Loucy (cell line): ENCODE results near the gene FAM124A.

Experiments
- H2AFZ ChIP-seq: fragments of 200-600 bp; sonication (generic); 2 replicates; pipeline ENCODE4 v1.6.0; 2016; ENCODE audit warnings: antibody characterized with exemption, mild to moderate bottlenecking, low read length, moderate library complexity
- H3F3A ChIP-seq: fragments of 200-600 bp; 2 replicates; pipeline ENCODE4 v1.6.0; 2016; ENCODE audit warnings: antibody characterized with exemption, low read depth, mild to moderate bottlenecking
- H3K27me3 ChIP-seq: fragments of 200-600 bp; sonication (generic); 2 replicates; pipeline ENCODE4 v1.6.1; 2014; ENCODE audit warnings: low read length, mild to moderate bottlenecking; ENCODE audit not compliant: insufficient read depth, poor library complexity, severe bottlenecking
- H3K36me3 ChIP-seq: fragments of 200-600 bp; sonication (generic); 2 replicates; pipeline ENCODE4 v1.6.1; 2016; ENCODE audit warnings: low read length; ENCODE audit not compliant: insufficient read depth
- H3K4me1 ChIP-seq: fragments of 200-600 bp; sonication (generic); 2 replicates; pipeline ENCODE4 v1.5.1; 2014; ENCODE audit warnings: low read length, mild to moderate bottlenecking; ENCODE audit not compliant: insufficient read depth, poor library complexity, severe bottlenecking
- H3K4me2 ChIP-seq: fragments of 200-600 bp; sonication (generic); 2 replicates; pipeline ENCODE4 v1.6.0; 2014; ENCODE audit warnings: antibody characterized with exemption, low read length, low read depth, mild to moderate bottlenecking; ENCODE audit not compliant: poor library complexity, severe bottlenecking
- H3K4me3 ChIP-seq: fragments of 200-600 bp; sonication (generic); 2 replicates; pipeline ENCODE4 v1.5.1; 2014; ENCODE audit warnings: low read length, mild to moderate bottlenecking, mixed read lengths; ENCODE audit not compliant: poor library complexity, severe bottlenecking
- H3K79me2 ChIP-seq: fragments of 200-600 bp; sonication (generic); 2 replicates; pipeline ENCODE4 v1.6.1; 2014; ENCODE audit warnings: low read length; ENCODE audit not compliant: insufficient read depth
- H3K9ac ChIP-seq: fragments of 200-600 bp; sonication (generic); 2 replicates; pipeline ENCODE4 v1.6.0; 2014; ENCODE audit warnings: mild to moderate bottlenecking, low read depth, low read length, moderate library complexity; ENCODE audit not compliant: poor library complexity, severe bottlenecking
- H3K9me2 ChIP-seq: fragments of 200-600 bp; sonication (generic); replicated peaks from 2 replicates; pipeline ENCODE4 v1.6.1; 2016; ENCODE audit warnings: low read depth, low read length, mixed read lengths
- H3K9me3 ChIP-seq: fragments of 200-600 bp; sonication (generic); 2 replicates; pipeline ENCODE4 v1.6.1; 2014; ENCODE audit warnings: mild to moderate bottlenecking, antibody characterized with exemption, low read length, low read depth; ENCODE audit not compliant: insufficient read depth
- H4K20me1 ChIP-seq: fragments of 200-600 bp; sonication (generic); 2 replicates; pipeline ENCODE4 v1.6.0; 2014; ENCODE audit warnings: antibody characterized with exemption, low read length, mild to moderate bottlenecking; ENCODE audit not compliant: insufficient read depth, poor library complexity, severe bottlenecking
- CTCF ChIP-seq: fragments of 200-600 bp; sonication (generic); conservative IDR thresholded peaks from 2 replicates; pipeline ENCODE4 v1.5.1; 2014; ENCODE audit warnings: mild to moderate bottlenecking, antibody characterized with exemption, low read length
- EZH2phosphoT487 ChIP-seq: fragments of 200-600 bp; IDR thresholded peaks from 2 replicates; pipeline ENCODE4 v1.6.1; 2018; ENCODE audit warnings: antibody characterized with exemption, mild to moderate bottlenecking, moderate library complexity, borderline replicate concordance

The FAM124A gene

GRCh38 chr13:51277928-51278327 is 55.7 kb downstream of the FAM124A start:
- TF ChIP-seq CTCF (no peak), EZH2phosphoT487 (no peak)
- Histone ChIP-seq H3K4me1 (no peaks in the 10 kb centered on the region), H3K9me2 (no peaks in the 10 kb centered on the region), H3K36me3 (no peaks in the 10 kb centered on the region), H3K27me3 (no peaks in the 10 kb centered on the region), H3K4me2 (no peak overlapping the region), H3K79me2 (no peaks in the 10 kb centered on the region), H3F3A (no peaks in the 10 kb centered on the region), H3K4me3 (no peak overlapping the region), H2AFZ (no peak overlapping the region), H4K20me1 (no peaks in the 10 kb centered on the region), H3K9ac (no peak overlapping the region), H3K9me3 (no peaks in the 10 kb centered on the region)

- H3K4me1 ChIP-seq: no peaks in the 10 kb centered on the region
- no peak overlapping the region for H3K4me2 ChIP-seq
- H3K27me3 ChIP-seq: no peaks in the 10 kb centered on the region
- H3K36me3 ChIP-seq: no peaks in the 10 kb centered on the region
- H3K9me2 ChIP-seq: no peaks in the 10 kb centered on the region
- H3F3A ChIP-seq: no peaks in the 10 kb centered on the region
- H3K9ac ChIP-seq: no peak overlapping the region
- H3K9me3 ChIP-seq: no peaks in the 10 kb centered on the region
- no peaks in the 10 kb centered on the region for H4K20me1 ChIP-seq
- no peak overlapping the region for H3K4me3 ChIP-seq
- H3K79me2 ChIP-seq: no peaks in the 10 kb centered on the region
- TF ChIP-seq EZH2phosphoT487 (no peak), CTCF (no peak)
- no peak overlapping the region for H2AFZ ChIP-seq
Observed at GRCh38 chr13:51278426-51279130, 56.4 kb downstream of the FAM124A start.

- no peak for TF ChIP-seq EZH2phosphoT487
- TF ChIP-seq CTCF: no peak
- no peaks in the 10 kb centered on the region for H3K79me2 ChIP-seq
- H3K27me3 ChIP-seq: no peaks in the 10 kb centered on the region
- H3K9ac ChIP-seq: no peak overlapping the region
- H4K20me1 ChIP-seq: no peaks in the 10 kb centered on the region
- no peak overlapping the region for H2AFZ ChIP-seq
- no peaks in the 10 kb centered on the region for H3K9me3 ChIP-seq
- H3K4me1 ChIP-seq: no peaks in the 10 kb centered on the region
- no peak overlapping the region for H3K4me2 ChIP-seq
- no peak overlapping the region for H3K4me3 ChIP-seq
- no peaks in the 10 kb centered on the region for H3K36me3 ChIP-seq
- no peaks in the 10 kb centered on the region for H3F3A ChIP-seq
- no peaks in the 10 kb centered on the region for H3K9me2 ChIP-seq
Observed at GRCh38 chr13:51280379-51280940, 58.3 kb downstream of the FAM124A start.
